ENCODE results near the gene TRDN.

Gene TRDN

GRCh38 chr6:123509112-123509511, 127.6 kb downstream of the TRDN start:
- CTCF ChIA-PET: no interaction called here
- no peak for TF ChIP-seq KLF1 (tag by site-specific recombination; IDR thresholded peaks at IDR 0.05)
- TF ChIP-seq ZNF112 (tag by site-specific recombination; IDR thresholded peaks at IDR 0.05): no peak
- TF ChIP-seq ZNF214 (tag by site-specific recombination; IDR thresholded peaks at IDR 0.05; ENCODE audit: borderline replicate concordance): no peak
- no peak for TF ChIP-seq ZNF426 (tag by site-specific recombination; IDR thresholded peaks at IDR 0.05)

GRCh38 chr6:123508290-123508689, 128.5 kb downstream of the TRDN start:
- Histone ChIP-seq H3K27ac (ENCODE audit: extremely low read depth, low read depth, low read length) (no peak overlapping the region), H3K36me3 (ENCODE audit: control insufficient read depth in 2 of 2, insufficient read depth in 1 of 2, low read length in 2 of 2) (no peaks in the 10 kb centered on the region), H3K4me1 (ENCODE audit: control insufficient read depth, insufficient read depth, low read length) (peaks cover 4% of the 10 kb centered on the region; the same call in 1 of the 2 replicates), H3K9me3 (ENCODE audit: control insufficient read depth, insufficient read depth, low read depth, low read length) (no peaks in the 10 kb centered on the region), H3K4me3 (ENCODE audit: low read depth, low read length) (no peak overlapping the region)
- TF ChIP-seq ZNF221 (tag by site-specific recombination; IDR thresholded peaks at IDR 0.05; ENCODE audit: borderline replicate concordance) (no peak), ZNF530 (tag by site-specific recombination; IDR thresholded peaks at IDR 0.05; ENCODE audit: low read depth) (no peak), ZNF791 (tag by site-specific recombination; IDR thresholded peaks at IDR 0.05) (no peak), ELK4 (IDR thresholded peaks at IDR 0.05; ENCODE audit: borderline replicate concordance, low read depth, low read length) (no peak), ZNF792 (tag by site-specific recombination; IDR thresholded peaks at IDR 0.05) (no peak), ZNF146 (tag by site-specific recombination; IDR thresholded peaks at IDR 0.05) (no peak), ZNF449 (tag by site-specific recombination; IDR thresholded peaks at IDR 0.05) (no peak), ZNF148 (tag by site-specific recombination; IDR thresholded peaks at IDR 0.05; ENCODE audit: borderline replicate concordance) (no peak), KLF8 (tag by site-specific recombination; IDR thresholded peaks at IDR 0.05) (no peak), ZNF658 (tag by site-specific recombination; IDR thresholded peaks at IDR 0.05) (no peak)
- POLR2A ChIA-PET: no interaction called here
- CTCF ChIA-PET: no interaction called here

More at GRCh38 chr6:123509112-123509511, 127.6 kb downstream of the TRDN start:
- Histone ChIP-seq H3K36me3 (ENCODE audit: control insufficient read depth in 2 of 2, insufficient read depth in 1 of 2, low read length in 2 of 2) (no peaks in the 10 kb centered on the region), H3K27ac (ENCODE audit: extremely low read depth, low read depth, low read length) (no peak overlapping the region), H3K4me1 (ENCODE audit: control insufficient read depth, insufficient read depth, low read length) (peaks cover 4% of the 10 kb centered on the region; the same call in 1 of the 2 replicates), H3K4me3 (ENCODE audit: low read depth, low read length) (no peak overlapping the region), H3K9me3 (ENCODE audit: control insufficient read depth, insufficient read depth, low read depth, low read length) (no peaks in the 10 kb centered on the region)
- POLR2A ChIA-PET: no interaction called here

GRCh38 chr6:123507582-123507981, 129.2 kb downstream of the TRDN start:
- POLR2A ChIA-PET: no interaction called here
- Histone ChIP-seq H3K27ac (ENCODE audit: extremely low read depth, low read depth, low read length) (no peak overlapping the region), H3K36me3 (ENCODE audit: control insufficient read depth in 2 of 2, insufficient read depth in 1 of 2, low read length in 2 of 2) (no peaks in the 10 kb centered on the region), H3K4me1 (ENCODE audit: control insufficient read depth, insufficient read depth, low read length) (peaks cover 4% of the 10 kb centered on the region; the same call in 1 of the 2 replicates), H3K9me3 (ENCODE audit: control insufficient read depth, insufficient read depth, low read depth, low read length) (no peaks in the 10 kb centered on the region), H3K4me3 (ENCODE audit: low read depth, low read length) (no peak overlapping the region)
- TF ChIP-seq GLI2 (tag by site-specific recombination; IDR thresholded peaks at IDR 0.05; ENCODE audit: borderline replicate concordance, low read depth): no peak
- TF ChIP-seq ZNF701 (tag by site-specific recombination; IDR thresholded peaks at IDR 0.05): no peak
- CTCF ChIA-PET: no interaction called here

All from HEK293 (cell line).